ENCODE data around the gene MRPL4.
A peak's percentile ranks its signal among the peaks of the same experiment; 100 is the strongest.
"Not testable (repeated sequence)": the region's sequence is repeated elsewhere in the genome, so short reads cannot be mapped to it uniquely, and the experiment has no call there.

Gene MRPL4

DNA sequence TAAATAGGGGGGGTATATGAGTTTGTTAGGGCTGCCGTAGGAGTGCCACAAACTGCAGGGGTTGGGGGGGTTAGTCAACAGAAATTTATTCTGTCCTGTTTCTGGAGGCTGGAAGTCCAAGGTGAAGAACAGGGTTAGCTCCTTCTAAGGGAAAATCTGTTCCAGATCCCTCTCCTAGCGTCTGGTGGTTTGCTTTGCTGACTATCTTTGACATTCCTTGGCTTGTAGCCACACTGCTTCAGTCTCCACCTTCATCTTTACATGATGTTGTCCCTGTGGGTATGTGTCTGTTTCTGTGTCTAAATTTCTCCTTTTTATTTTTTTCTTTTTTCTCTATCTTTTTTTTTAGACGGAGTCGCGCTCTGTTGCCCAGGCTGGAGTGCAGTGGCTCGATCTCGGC is 10.8 kb downstream of the MRPL4 start:
- no peak for DNase-seq (ENCODE audit: low read depth)

DNA sequence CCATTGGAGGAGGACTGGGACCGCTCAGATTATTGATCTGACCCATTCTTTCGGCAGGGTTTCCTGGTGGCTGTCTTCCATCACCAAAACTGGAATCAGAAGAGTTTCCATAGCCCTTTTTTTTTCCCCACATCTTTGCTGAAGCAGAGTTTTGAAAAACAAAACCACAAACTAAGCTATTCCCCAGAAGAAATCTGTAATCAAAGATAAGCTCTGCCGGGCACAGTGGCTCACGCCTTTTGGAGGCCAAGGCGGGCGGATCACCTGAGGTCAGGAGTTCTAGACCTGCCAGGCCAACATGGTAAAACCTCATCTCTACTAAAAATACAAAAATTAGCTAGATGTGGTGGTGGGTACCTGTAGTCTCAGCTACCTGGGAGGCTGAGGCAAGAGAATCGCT is 14.7 kb downstream of the MRPL4 start:
- DNase-seq (ENCODE audit: low read depth): no peak

DNA sequence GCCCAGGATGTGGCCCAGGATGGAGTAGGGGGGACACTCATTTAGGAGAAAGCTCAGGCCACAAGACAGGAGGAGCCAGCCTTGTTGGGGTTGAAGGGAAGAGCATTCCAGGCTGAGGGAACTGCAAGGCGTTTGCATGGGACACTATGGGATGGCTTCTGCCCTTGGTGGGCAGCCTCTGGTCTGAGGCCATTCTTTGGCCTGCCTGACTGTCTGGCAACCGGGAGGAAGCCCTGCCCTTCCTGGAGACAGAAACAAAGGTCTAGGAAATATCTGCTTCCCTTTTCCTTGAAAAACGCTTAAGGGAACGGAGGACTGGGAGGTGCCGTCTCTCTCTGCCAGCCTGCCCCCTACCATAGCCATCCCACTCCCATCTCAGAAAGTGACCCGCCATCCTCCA is 16.1 kb downstream of the MRPL4 start:
- no peak for DNase-seq (ENCODE audit: low read depth)

DNA sequence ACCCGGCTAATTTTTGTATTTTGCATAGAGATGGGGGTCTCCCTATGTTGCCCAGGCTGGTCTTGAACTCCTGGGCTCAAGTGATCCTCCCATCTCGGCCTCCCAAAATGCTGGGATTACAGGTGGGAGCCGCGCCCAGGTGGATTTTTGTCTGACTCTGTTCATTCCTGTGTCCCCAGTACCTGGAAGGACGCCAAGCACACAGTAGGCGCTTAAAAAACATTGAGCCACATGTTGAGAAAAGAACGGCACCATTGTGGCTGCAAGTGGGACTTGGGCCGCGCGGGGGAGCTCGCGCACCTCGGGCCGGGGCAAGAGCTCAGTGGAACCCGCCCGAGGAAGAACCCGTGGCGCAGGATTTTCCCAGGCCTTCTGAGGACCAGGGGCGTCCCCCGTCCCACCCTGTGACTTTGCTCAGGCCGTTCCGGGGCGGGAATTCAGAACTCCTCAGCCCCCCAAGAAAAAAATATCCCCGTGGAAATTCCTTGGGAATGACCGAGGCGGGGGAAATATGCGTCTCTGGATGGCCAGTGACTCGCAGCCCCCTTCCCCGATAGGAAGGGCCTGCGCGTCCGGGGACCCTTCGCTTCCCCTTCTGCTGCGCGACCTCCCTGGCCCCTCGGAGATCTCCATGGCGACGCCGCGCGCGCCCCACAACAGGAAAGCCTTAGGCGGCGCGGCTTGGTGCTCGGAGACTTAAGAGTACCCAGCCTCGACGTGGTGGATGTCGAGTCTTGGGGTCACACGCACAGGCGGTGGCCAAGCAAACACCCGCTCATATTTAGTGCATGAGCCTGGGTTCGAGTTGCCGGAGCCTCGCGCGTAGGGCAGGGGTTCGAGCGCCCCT is 17.5 kb downstream of the MRPL4 start:
- peak; percentile 81 for DNase-seq (ENCODE audit: low read depth)

DNA sequence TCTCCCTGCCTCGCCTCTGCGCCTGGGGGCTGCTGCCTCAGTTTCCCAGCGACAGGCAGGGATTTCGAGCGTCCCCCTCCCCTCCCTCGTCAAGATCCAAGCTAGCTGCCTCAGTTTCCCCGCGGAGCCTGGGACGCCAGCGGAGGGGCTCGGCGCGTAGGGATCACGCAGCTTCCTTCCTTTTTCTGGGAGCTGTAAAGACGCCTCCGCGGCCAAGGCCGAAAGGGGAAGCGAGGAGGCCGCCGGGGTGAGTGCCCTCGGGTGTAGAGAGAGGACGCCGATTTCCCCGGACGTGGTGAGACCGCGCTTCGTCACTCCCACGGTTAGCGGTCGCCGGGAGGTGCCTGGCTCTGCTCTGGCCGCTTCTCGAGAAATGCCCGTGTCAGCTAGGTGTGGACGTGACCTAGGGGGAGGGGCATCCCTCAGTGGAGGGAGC is 18.2 kb downstream of the MRPL4 start:
- peak; percentile 69 for DNase-seq (ENCODE audit: low read depth)

DNA sequence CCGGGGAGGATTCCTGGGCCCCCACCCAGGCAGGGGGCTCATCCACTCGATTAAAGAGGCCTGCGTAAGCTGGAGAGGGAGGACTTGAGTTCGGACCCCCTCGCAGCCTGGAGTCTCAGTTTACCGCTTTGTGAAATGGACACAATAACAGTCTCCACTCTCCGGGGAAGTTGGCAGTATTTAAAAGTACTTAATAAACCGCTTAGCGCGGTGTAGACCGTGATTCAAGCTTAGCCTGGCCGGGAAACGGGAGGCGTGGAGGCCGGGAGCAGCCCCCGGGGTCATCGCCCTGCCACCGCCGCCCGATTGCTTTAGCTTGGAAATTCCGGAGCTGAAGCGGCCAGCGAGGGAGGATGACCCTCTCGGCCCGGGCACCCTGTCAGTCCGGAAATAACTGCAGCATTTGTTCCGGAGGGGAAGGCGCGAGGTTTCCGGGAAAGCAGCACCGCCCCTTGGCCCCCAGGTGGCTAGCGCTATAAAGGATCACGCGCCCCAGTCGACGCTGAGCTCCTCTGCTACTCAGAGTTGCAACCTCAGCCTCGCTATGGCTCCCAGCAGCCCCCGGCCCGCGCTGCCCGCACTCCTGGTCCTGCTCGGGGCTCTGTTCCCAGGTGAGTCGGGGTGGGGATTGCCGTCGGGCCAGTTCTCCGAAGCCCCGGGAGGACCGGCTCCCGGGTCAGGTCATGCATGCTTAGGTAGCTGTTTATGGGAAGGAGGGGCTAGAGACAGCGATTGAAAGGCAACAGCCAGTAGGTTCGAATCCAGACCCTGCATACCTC is 18.8 kb downstream of the MRPL4 start, which contains the start of gene ICAM1:
Gene ICAM1, plus strand, starts transcription at position 505 of the 779 bp plus-strand sequence. Its CDS starts 40 bp downstream, at position 545.
- peak; percentile 72 for DNase-seq (ENCODE audit: low read depth)

DNA sequence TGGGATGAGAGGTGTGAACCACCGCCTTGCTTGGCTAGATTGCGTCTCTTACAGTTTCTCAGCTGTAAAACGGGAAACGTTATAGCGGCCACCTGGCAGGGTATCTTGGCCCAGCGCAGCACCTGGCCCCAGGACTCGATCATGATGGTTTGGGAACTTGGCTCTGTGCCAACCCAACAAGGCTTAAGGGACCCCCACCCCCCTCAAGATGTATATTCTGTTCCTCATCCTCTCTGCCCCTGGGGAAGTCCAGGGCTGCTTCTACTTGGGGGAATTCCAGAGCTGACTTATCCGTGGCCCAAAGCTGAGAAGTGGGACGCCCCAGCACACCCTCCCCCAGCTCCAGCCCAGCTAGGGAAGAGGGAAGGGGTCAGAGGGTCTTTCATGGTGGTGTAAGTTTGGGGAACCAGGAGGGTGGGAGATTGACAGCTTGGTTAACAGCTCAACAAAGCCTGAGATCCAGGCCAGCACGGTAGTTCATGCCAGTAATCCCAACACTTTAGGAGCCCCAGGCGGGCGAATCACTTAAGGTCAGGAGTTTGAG is 19.6 kb downstream of the MRPL4 start:
- DNase-seq (ENCODE audit: low read depth): no peak

DNA sequence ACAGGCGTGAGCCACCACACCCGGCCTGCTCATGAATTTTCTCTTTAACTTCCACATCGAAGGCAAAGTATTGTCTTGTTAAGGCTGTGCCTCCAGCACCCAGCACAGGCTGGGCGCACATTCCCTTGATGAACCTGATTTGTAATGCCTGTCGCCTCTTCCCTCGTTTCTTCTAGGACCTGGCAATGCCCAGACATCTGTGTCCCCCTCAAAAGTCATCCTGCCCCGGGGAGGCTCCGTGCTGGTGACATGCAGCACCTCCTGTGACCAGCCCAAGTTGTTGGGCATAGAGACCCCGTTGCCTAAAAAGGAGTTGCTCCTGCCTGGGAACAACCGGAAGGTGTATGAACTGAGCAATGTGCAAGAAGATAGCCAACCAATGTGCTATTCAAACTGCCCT is 22.6 kb downstream of the MRPL4 start:
- DNase-seq (ENCODE audit: low read depth): no peak

DNA sequence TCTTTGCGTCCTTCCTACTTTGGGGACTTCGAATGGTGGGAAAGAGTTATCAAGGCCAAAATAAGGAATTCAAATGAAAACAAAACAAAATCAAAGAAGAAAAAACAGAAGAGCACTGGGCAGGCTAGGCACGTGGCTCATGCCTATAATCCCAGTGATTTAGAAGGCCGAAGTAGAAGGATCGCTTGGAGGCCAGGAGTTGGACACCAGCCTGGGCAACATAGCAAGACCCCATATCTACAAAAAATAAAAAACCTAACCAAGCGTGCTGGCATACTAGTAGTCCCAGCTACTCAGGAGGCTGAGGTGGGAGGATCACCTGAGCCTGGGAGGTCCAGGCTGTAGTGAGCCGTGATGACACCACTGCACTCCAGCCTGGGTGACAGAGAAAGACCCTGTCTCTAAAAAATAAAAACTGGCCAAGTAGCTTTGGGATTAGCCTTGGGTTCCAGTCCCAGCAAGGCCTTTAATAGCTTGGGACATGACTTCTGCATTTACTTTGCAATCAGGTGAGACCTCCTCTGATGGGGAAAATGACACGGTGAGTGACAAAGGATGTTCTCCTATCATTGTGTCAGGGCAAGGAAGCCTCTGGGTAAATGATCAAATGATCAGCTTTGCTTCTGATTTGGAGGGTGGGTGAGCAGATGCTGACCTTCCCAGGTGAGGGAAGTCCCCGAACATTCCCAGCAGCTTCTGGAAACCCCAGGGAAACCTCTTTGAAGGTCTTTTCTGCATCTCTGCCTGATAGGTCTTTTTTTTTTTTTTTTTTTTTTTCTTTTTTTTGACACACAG is 26.0 kb downstream of the MRPL4 start:
- no peak for DNase-seq (ENCODE audit: low read depth)

DNA sequence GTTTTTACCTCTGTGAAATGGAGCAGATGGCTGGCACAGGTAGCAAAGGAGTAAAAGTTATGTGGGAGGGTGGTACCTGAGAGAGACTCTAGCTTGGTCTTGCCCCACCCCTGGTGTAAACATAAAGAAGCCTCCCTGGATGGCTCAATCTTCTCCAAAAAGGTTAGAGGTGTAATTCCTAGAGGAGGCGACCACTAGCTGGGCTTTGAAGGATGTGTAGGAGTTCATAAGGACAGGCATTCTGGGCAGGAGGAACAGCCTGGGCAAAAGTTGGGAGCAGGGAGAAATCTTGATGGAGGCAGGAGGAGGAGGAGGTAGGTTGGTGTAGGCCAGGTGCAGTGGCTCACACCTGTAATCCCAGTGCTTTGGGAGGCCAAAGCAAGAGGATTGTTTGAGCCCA is 26.9 kb downstream of the MRPL4 start:
- DNase-seq (ENCODE audit: low read depth): no peak

DNA sequence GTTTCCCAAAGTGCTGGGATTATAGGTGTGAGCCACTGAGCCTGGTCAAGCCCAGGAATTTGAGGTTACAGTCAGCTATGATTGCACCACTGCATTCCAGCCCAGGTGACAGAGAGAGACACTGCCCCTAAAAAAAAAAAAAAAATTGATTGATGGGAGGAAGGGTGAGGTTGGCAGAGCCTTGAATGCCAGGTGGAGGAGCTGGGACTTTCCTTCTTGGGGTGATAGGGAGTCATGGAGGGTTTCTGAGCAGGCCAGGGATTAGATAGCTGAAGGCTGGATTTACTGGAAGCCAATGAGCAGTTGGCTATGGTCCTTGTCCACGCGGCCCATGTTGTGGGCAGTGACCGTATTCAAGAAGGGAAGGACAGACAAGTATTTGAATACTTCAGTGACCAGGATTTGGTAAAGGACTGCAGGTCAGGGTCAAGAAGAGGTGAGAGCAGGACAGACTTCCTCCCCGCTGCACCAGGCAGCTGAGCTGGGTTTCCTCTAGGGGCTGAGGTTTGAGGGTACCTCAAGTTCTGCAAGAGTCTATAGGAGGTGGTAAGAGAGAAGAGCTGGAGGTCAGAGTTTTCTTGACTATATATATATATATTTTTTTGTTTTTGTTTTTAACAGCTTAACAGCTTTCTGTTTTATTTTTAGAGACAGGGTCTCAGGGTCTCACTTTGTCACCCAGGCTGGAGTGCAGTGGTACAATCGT is 27.9 kb downstream of the MRPL4 start:
- DNase-seq (ENCODE audit: low read depth): no peak

DNA sequence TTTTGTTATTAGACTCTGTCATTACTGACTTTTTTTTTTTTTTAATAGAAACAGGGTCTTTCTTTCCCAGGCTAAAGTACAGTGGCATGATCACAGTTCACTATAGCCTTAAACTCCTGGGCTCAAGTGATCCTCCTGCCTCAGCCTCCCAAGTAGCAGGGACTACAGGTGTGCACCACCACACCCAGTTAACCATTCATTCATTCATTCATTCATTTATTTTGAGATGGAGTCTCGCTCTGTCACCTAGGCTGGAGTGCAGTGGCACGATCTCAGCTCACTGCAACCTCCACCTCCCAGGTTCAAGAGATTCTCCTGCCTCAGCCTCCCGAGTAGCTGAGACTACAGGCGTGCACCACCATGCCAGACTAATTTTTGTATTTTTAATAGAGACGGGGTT is 30.0 kb downstream of the MRPL4 start:
- DNase-seq (ENCODE audit: low read depth): not testable (repeated sequence)

DNA sequence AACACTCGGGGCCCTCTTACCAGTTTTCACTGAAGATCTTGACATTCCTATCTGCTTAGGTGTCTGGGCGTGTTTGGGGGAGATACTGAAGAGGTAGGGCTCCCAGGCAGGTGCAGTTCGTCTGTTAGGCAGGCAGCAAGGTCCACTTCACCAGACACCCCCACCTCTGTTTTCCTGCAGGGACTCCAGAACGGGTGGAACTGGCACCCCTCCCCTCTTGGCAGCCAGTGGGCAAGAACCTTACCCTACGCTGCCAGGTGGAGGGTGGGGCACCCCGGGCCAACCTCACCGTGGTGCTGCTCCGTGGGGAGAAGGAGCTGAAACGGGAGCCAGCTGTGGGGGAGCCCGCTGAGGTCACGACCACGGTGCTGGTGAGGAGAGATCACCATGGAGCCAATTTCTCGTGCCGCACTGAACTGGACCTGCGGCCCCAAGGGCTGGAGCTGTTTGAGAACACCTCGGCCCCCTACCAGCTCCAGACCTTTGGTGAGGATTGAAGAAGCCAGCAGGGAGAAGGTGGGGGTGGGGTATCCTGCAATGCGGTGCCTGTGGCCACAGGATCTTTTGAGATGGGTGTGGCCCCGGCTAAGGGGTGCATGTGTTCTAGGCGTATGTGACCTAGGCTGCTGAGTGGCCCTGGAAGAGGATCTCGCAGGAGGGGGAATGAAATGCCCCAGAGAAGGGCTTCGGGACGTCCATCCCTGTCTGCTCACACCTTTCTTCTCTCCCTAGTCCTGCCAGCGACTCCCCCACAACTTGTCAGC is 31.5 kb downstream of the MRPL4 start:
- DNase-seq (ENCODE audit: low read depth): no peak

DNA sequence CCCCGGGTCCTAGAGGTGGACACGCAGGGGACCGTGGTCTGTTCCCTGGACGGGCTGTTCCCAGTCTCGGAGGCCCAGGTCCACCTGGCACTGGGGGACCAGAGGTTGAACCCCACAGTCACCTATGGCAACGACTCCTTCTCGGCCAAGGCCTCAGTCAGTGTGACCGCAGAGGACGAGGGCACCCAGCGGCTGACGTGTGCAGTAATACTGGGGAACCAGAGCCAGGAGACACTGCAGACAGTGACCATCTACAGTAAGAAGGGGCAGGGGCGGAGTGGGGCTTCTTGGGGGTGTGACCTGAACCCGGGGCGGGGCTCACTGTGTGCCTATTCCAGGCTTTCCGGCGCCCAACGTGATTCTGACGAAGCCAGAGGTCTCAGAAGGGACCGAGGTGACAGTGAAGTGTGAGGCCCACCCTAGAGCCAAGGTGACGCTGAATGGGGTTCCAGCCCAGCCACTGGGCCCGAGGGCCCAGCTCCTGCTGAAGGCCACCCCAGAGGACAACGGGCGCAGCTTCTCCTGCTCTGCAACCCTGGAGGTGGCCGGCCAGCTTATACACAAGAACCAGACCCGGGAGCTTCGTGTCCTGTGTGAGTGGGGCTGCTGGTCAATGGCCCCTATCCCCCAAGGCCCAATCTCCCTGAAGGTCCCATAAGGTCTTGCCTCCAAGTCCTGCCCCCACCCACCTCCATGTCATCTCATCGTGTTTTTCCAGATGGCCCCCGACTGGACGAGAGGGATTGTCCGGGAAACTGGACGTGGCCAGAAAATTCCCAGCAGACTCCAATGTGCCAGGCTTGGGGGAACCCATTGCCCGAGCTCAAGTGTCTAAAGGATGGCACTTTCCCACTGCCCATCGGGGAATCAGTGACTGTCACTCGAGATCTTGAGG is 32.3 kb downstream of the MRPL4 start:
- no peak for DNase-seq (ENCODE audit: low read depth)

DNA sequence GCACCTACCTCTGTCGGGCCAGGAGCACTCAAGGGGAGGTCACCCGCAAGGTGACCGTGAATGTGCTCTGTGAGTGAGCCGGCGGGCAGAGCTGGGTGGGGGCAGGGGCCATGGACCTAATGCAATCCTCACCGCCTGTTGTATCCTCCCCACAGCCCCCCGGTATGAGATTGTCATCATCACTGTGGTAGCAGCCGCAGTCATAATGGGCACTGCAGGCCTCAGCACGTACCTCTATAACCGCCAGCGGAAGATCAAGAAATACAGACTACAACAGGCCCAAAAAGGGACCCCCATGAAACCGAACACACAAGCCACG is 32.9 kb downstream of the MRPL4 start:
- DNase-seq (ENCODE audit: low read depth): no peak

DNA sequence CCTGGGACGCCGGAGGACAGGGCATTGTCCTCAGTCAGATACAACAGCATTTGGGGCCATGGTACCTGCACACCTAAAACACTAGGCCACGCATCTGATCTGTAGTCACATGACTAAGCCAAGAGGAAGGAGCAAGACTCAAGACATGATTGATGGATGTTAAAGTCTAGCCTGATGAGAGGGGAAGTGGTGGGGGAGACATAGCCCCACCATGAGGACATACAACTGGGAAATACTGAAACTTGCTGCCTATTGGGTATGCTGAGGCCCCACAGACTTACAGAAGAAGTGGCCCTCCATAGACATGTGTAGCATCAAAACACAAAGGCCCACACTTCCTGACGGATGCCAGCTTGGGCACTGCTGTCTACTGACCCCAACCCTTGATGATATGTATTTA is 33.4 kb downstream of the MRPL4 start:
- no peak for DNase-seq (ENCODE audit: low read depth)

DNA sequence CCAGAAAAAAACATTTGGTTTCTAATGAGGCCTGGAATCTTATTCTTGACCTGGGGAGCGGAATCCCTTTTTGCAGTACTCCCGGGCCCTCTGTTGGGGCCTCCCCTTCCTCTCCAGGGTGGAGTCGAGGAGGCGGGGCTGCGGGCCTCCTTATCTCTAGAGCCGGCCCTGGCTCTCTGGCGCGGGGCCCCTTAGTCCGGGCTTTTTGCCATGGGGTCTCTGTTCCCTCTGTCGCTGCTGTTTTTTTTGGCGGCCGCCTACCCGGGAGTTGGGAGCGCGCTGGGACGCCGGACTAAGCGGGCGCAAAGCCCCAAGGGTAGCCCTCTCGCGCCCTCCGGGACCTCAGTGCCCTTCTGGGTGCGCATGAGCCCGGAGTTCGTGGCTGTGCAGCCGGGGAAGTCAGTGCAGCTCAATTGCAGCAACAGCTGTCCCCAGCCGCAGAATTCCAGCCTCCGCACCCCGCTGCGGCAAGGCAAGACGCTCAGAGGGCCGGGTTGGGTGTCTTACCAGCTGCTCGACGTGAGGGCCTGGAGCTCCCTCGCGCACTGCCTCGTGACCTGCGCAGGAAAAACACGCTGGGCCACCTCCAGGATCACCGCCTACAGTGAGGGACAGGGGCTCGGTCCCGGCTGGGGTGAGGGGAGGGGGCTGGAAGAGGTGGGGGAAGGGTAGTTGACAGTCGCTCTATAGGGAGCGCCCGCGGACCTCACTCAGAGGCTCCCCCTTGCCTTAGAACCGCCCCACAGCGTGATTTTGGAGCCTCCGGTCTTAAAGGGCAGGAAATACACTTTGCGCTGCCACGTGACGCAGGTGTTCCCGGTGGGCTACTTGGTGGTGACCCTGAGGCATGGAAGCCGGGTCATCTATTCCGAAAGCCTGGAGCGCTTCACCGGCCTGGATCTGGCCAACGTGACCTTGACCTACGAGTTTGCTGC is 35.1 kb downstream of the MRPL4 start, which contains the start of gene ICAM4:
Gene ICAM4, plus strand, starts transcription at position 153 of the 935 bp plus-strand sequence. Its CDS starts 58 bp downstream, at position 211.
- no peak for DNase-seq (ENCODE audit: low read depth)

DNA sequence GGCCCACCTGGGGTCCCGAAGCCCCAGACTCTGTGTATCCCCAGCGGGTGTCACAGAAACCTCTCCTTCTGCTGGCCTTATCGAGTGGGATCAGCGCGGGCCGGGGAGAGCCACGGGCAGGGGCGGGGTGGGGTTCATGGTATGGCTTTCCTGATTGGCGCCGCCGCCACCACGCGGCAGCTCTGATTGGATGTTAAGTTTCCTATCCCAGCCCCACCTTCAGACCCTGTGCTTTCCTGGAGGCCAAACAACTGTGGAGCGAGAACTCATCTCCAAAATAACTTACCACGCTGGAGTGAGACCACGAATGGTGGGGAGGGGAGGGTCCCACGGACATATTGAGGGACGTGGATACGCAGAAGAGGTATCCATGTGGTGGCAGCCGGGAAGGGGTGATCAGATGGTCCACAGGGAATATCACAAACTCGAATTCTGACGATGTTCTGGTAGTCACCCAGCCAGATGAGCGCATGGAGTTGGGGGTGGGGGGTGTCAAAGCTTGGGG is 36.7 kb downstream of the MRPL4 start:
- DNase-seq (ENCODE audit: low read depth): no peak
